ENCODE results near the gene PTPRD. TPM values are rescaled to one million over a fixed set of nuclear protein-coding genes. Genes with fewer than 3 reads are reported as not detected.

The PTPRD gene
- total RNA-seq, 4 donors from 2014 or later: 0.78 to 11.7 (median 1.6) TPM

DNA sequence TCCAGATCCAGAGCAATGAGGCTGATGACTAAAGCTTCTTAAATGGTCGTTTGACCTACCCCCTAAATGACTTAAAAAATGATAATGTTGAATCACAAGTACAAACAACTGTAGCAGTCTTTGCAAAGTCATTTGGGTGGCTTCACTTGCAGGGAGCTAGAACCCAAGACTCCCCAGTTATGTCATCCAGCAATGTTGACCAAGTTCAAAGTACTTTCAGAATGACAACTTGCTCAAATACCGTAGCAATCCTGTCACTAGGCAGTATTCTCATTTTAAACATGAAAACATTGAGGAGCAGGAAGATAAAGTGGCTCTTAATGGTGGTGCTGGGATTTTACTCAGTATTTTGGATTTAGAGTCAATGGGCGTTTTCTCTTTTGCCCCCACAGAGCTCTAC lies 1596.2 kb downstream of the PTPRD start:
- intact Hi-C loops (cut with DNase I; ENCODE audit: low total_unique reads): no loop called here
- TF ChIP-seq, protein P1, sequence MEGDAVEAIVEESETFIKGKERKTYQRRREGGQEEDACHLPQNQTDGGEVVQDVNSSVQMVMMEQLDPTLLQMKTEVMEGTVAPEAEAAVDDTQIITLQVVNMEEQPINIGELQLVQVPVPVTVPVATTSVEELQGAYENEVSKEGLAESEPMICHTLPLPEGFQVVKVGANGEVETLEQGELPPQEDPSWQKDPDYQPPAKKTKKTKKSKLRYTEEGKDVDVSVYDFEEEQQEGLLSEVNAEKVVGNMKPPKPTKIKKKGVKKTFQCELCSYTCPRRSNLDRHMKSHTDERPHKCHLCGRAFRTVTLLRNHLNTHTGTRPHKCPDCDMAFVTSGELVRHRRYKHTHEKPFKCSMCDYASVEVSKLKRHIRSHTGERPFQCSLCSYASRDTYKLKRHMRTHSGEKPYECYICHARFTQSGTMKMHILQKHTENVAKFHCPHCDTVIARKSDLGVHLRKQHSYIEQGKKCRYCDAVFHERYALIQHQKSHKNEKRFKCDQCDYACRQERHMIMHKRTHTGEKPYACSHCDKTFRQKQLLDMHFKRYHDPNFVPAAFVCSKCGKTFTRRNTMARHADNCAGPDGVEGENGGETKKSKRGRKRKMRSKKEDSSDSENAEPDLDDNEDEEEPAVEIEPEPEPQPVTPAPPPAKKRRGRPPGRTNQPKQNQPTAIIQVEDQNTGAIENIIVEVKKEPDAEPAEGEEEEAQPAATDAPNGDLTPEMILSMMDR (IDR thresholded peaks at IDR 0.05 in 4 of 5, conservative IDR thresholded peaks at IDR 0.05 in 1 of 5): no peak
- TF ChIP-seq POLR2A (IDR thresholded peaks at IDR 0.05): no peak
- no peak overlapping the region for H3K27ac ChIP-seq
- no peaks in the 10 kb centered on the region for H3K4me1 ChIP-seq
- DNase-seq (no peak), ATAC-seq (no peak)
- H3K4me3 ChIP-seq: no peak overlapping the region
- H3K27me3 ChIP-seq: no peaks in the 10 kb centered on the region
- in situ Hi-C loops (cut with MboI; ENCODE audit: low sequenced_read_pairs in 4 of 4): no loop called here
- no peaks in the 10 kb centered on the region for H3K9me3 ChIP-seq
- H3K36me3 ChIP-seq: no peaks in the 10 kb centered on the region

DNA sequence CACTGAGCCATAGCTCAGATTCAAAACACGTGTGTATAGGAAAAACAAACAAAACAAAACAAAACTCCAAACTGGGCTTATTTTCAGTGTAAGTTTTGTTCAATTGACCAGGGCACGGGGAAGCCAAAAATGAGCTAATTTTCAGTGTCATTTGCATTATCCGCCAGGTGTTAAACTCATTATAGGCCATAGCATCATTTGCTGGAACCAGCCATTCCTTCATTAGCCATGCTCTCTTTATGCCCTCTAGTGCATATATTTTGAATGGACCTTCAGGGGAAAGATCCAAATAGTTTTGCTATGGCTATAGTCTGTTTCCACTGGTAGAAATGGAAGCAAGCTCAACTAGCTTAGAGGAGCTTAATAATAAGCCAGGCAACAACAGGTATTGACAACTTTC lies 1608.0 kb downstream of the PTPRD start:
- H3K4me3 ChIP-seq: no peak overlapping the region
- intact Hi-C loops (cut with DNase I; ENCODE audit: low total_unique reads) (no loop called here), in situ Hi-C loops (cut with MboI; ENCODE audit: low sequenced_read_pairs in 4 of 4) (no loop called here)
- H3K27me3 ChIP-seq: no peaks in the 10 kb centered on the region
- no peak for ATAC-seq
- TF ChIP-seq POLR2A (IDR thresholded peaks at IDR 0.05): no peak
- TF ChIP-seq, protein P1 (IDR thresholded peaks at IDR 0.05 in 4 of 5, conservative IDR thresholded peaks at IDR 0.05 in 1 of 5): no peak
- no peaks in the 10 kb centered on the region for H3K4me1 ChIP-seq
- no peak for DNase-seq
- H3K9me3 ChIP-seq: no peaks in the 10 kb centered on the region
- no peaks in the 10 kb centered on the region for H3K36me3 ChIP-seq
- H3K27ac ChIP-seq: no peak overlapping the region

DNA sequence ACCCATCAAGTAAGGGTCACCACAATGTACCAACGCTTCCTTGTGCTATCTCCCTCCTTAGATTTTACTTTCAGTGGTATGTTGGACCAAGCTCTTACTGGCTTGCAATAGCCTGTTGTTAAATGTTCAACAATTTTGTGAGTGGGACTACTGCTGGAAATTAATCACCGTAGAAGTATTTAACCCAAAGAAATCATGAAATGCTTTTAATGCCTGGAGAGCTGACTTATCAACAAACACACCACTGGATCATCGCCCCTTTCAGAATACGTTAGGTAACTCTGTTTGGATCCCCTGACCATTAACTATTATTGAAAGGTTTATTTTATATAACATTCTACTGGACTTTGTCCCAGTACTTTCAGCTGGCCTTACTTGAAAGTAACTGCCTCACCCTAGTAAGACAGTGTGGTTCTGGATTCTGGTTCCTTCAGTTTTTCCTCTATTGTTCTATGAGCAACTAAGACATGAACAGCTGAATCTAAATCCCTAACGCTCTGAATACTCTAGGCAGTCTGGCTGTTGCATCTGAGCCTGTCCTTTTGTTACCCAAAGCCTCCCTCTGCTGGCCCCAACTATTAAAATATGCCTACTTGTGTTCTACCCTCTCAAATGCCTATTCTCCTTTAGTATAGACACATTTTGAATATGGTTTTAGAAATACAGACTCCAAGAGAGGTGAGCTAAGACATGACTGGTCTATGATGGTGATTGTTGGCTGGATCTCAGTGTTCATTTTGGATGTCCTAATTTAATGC lies 1609.8 kb downstream of the PTPRD start:
- Histone ChIP-seq H3K4me1 (no peaks in the 10 kb centered on the region), H3K27ac (no peak overlapping the region), H3K4me3 (no peak overlapping the region), H3K27me3 (no peaks in the 10 kb centered on the region), H3K36me3 (no peaks in the 10 kb centered on the region), H3K9me3 (no peaks in the 10 kb centered on the region)
- TF ChIP-seq, protein P1 (IDR thresholded peaks at IDR 0.05 in 4 of 5, conservative IDR thresholded peaks at IDR 0.05 in 1 of 5): peak in 1 of 5 experiments; percentile 11
- TF ChIP-seq POLR2A (IDR thresholded peaks at IDR 0.05): no peak
- peak in 1 of 2 donors; percentile 11 for DNase-seq
- no peak for ATAC-seq
- intact Hi-C loops (cut with DNase I; ENCODE audit: low total_unique reads) (no loop called here), in situ Hi-C loops (cut with MboI; ENCODE audit: low sequenced_read_pairs in 4 of 4) (no loop called here)

DNA sequence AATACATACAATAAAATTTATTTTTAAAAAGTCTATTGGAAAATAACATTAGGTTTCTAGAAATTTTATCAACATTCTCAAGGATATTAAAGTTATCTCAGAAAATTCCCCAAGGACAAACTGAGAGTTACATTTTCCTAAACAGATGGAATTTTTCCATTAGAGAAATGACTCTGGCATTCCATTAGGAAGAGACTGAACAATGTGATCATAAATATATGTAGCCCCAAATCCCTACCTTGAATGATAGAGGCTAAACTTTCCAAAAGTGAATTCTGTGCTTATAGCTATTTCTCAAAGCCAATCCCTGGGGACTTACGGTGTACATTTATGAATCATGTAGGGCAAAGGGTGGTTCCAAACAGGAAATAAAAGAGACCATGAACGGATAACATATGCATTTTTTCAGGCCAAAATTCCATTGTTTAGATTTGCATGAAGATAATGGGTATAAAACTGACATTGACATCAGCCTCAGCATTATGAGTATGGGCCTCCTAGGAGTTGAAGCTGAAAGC lies 1632.2 kb downstream of the PTPRD start:
- intact Hi-C loops (cut with DNase I; ENCODE audit: low total_unique reads): no loop called here
- Histone ChIP-seq H3K36me3 (no peaks in the 10 kb centered on the region), H3K4me3 (no peak overlapping the region), H3K4me1 (no peaks in the 10 kb centered on the region), H3K27me3 (no peaks in the 10 kb centered on the region), H3K27ac (no peak overlapping the region), H3K9me3 (no peaks in the 10 kb centered on the region)
- in situ Hi-C loops (cut with MboI; ENCODE audit: low sequenced_read_pairs in 4 of 4): no loop called here
- ATAC-seq (no peak), DNase-seq (no peak)
- TF ChIP-seq, protein P1 (IDR thresholded peaks at IDR 0.05 in 4 of 5, conservative IDR thresholded peaks at IDR 0.05 in 1 of 5): no peak
- no peak for TF ChIP-seq POLR2A (IDR thresholded peaks at IDR 0.05)
